ENCODE measurements around the gene PTPRK.

DNA sequence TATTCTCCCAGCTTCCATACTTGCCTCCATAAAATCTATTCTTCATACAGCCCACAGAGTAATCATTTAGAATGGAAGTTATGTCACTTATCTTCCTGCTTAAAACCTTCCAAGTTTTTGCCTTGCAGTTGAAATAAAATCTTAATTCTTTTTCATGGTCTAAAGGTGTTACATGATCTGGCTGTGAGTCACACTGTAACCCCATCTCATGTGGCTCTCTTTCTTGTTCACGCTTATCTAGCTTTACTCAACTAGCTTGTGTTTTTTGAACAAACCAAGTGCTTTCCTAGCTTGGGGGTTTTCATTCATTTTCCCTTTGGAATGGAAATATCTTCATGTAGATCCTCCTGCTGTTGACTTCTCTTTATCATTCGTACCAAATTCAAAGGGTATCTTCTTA lies 596.0 kb downstream of the PTPRK start:
- no peak for TF ChIP-seq POLR2A (IDR thresholded peaks at IDR 0.05)
- TF ChIP-seq, protein P1, sequence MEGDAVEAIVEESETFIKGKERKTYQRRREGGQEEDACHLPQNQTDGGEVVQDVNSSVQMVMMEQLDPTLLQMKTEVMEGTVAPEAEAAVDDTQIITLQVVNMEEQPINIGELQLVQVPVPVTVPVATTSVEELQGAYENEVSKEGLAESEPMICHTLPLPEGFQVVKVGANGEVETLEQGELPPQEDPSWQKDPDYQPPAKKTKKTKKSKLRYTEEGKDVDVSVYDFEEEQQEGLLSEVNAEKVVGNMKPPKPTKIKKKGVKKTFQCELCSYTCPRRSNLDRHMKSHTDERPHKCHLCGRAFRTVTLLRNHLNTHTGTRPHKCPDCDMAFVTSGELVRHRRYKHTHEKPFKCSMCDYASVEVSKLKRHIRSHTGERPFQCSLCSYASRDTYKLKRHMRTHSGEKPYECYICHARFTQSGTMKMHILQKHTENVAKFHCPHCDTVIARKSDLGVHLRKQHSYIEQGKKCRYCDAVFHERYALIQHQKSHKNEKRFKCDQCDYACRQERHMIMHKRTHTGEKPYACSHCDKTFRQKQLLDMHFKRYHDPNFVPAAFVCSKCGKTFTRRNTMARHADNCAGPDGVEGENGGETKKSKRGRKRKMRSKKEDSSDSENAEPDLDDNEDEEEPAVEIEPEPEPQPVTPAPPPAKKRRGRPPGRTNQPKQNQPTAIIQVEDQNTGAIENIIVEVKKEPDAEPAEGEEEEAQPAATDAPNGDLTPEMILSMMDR (IDR thresholded peaks at IDR 0.05): no peak

Measured in suprapubic skin (tissue), 3 donors.